Superior temporal gyrus (tissue), 1 donor: ENCODE measurements around the gene CDC7.

ENCODE experiments used
- DNase-seq: peaks from one replicate; pipeline ENCODE4 v3.0.0-alpha.2; 2016; ENCODE audit errors: extremely low spot score

CDC7 gene

DNA sequence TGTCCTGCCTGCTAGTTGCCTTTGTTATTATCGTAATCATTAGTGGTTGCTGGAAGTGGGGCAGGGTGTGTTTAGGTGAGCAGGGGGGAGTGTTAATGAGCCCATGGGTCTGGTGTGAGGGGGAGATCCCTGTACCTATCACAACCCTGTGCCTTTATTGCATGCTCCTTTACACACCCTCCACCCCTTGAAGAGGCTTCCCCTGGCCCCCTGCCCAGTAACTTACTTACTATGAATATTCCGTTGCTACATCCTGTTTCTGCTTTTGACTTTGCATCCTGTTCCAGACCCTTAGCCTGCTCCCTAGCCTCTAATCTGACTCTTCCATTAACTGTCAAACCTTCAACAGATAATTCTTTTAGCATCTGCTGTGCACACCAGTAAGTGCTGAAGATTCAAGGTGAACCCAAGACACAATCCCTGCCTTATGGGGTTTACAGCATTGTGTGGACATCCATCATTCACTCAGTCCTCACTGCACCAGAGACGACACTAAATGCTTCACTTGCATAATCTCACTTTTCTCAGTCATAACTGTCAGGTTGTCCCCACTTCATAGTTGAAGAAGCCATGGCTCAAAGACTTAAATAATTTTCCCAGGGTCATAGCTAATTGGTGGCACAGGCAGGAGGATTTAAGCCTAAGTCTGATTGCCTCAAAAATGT is 47.9 kb downstream of the CDC7 start:
- no peak for DNase-seq

DNA sequence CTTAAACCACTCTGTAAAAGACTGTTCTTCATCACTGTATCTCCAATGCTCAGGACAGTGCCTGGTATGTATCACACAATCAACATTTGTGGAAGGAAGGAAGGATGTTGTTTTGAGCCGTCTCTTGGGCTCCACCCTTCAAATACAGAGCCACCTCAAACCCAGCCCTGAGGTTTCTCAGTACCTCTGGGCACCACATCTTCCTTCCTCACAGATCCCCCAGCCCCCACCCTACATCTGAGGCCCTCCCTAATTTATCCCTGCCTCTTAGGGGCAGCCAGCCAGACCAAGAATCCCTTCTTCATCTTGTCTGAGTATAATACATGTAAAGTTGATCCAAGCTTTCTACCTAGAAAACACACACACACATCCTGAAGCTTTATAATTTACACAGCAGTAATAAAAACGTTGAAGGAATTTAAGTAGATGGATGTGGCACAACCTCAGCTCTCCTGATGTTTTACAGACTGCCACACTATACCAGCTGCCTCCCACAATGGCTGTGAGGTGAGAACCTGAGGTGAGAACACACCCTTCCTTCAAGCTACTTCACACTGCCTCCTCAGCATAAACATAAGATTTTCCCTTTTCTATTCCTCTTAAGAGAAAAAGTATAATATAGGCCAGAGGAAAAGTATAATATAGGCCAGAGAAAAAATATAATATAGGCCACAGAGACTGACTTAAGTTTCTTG is 48.5 kb downstream of the CDC7 start:
- no peak for DNase-seq

DNA sequence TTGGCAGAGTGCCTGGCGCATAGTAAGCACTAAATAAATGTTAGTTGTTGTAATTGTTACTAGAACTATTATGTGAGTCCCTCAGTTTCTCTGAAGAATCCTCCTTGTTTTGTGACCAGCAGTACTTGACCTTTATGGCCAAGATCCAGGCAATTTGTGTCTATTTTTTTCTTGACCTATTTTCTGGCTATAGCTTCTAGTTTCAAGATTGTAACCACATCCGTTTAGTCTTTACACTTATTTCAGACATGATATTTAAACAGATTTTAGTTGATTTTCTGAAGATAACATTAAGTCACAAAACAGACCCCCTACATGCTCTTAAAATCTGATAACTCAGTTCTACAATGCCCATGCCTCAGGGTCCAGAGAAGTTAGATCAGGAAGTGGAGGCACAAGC is 50.3 kb downstream of the CDC7 start:
- DNase-seq, result no peak

DNA sequence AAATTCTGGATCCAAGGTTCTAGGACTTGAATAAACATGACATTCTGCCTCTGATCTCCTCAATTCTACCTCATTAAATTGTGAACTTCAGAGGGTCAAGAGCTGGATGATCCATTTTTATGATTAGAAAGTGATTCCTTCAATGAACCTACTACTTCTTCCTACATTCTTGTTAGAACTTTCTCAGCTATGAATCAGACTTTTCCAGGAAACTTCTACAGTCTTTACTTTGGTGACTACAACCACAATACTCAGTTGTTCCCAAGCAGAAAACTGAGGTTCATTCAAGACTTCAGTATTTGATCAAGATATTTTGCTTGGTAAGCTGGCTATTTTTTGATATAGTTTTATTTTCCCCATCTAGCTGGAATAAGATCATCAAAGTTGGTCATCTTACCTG is 51.4 kb downstream of the CDC7 start:
- DNase-seq, result no peak

DNA sequence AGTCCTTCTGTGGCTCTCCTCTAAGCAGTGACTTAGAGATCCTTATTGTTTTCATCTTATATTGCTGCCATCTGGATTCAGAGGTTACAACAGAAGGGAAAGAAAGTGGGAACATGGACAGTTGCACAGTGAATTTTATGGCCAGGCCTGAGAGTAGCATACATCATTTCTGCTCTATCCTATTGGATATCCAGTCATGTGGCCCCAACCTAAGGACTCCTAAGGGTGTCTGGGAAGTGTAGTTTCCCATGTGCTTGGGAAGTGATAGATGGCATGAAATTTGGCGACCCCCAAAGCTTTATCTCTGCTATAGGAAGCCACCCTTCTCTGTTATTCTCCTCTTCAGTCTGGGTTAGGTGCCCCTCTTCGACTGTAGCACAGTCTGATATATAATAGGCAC is 51.9 kb downstream of the CDC7 start:
- DNase-seq, result no peak

DNA sequence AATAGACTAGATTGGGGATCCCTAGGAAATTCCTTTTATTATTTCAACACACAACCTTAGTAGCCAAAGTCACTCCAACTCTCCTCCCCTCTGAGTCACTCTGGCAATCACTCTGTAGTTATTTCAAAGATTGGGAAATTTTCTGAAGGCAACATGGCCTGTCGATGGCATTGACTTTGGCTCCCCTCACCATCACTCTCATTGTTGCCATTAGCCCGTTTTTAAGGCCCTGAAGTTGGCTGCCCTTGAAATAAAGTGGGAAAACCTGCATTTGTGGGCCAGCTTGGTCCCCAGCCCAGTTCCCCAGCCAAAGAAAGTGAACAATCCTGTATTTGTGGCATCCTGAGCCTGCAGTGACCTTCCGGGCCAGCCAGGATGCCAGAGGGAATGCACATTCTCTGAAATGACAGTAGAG is 52.5 kb downstream of the CDC7 start:
- DNase-seq, result no peak

DNA sequence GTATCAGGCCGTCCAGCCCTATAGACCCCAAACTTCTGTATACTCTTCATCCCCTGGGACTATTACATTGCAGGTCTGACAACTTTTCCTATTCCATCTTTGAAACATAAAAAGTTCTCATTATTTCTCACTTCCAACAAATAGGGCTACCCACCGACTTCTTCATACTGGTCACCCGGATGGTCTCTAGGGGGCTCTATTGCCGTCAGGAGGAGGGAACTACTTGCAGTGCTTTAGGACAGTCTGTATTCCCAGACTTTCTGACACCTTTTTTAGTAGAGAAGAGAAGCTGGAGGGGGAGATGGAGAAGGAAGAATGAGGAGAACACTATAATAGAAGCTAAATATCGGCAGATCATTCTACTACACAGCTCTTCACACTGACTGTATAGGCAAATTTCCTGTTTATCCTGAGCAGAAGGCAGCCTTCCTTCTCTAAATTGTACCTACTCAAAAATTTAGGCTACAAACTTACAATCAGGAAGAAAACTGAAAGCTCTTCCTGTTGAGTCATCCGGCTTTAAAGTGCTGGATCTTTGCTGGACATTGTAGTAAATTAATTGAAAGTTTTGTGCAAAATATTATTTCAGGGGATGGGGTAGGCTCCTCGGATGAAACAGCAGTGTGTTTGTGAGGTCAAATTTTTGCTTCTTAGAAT is 54.6 kb downstream of the CDC7 start:
- DNase-seq, result no peak

DNA sequence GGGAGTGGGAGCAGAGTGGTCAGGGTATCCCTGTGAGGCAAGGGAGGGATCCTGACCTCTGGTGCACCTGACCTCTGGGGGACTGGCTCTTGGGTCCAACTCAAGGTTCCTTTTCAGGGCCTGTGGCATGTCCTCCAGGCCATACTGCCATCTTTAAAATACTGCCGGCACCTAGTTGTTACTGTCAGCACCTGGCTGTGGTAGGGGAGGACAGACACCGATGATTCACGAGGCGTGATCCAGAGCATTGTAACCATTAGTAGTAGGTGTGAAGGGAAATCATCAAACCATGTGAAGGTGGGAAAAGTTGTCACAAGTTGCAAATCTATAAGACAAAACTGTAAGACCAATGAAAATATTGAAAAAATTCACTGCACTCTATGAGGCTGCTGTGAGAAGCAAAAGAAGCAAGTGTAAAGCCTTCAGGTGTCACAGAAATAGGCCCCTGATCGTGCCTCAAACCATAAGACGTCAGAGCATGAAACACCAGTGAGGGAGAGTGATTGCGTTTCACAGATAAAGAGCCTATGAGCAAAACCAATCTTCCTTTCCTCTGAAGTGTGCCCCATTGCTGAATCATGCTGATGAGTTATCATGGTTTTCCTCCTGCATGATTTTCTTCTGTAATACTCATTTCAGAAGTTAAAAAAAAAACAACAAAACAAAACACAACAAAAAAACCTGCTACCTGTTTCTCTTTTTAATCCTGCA is 55.3 kb downstream of the CDC7 start:
- DNase-seq, result no peak

DNA sequence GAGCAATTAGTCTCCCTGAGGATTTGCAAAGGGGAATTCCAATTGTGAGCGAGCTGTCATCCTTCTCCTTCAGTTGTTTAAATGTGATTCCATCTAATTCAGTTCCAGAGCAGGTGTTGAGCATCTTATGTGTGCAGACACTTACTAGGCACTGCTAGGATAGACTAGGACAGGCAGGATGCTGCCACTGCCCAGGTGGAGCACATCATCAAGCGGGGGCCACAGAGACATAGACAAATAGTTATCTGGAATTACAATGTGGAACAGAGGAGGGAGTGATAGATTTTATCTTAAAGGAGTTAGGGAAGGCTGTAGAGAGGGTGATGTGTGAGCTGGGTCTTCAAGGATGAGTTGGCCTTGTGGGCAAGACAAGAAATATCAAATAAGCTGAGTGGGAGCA is 55.9 kb downstream of the CDC7 start:
- DNase-seq, result no peak

DNA sequence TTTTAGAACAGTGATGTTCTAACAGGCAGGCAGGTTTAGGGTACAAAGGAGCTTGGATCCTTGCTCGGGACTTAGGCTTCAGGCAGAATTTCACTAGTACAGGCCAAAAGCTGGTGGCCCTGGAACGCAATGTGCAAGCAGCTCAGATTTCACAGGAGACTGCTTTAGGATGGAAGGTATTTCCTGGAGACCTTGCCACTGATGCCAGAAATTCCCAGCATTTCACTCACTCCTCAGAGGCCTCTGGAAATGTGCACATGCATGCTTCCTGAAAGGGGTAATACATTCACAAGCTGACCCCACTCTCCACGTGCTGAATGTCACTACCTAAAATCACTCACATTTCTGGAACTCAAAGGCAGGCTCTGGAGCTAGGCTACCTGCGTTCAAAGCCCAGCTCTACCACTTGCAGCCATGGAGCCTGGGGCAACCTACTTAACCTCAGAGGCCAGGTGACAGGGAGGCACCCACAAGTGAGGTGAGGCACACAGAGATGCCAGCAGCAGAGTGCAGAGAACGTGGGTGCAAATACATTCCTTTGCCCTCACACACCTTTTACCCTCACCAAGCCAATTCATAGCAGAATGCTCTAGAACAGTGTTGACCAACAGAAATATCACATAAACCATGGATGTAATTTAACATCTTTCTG is 56.5 kb downstream of the CDC7 start:
- no peak for DNase-seq

DNA sequence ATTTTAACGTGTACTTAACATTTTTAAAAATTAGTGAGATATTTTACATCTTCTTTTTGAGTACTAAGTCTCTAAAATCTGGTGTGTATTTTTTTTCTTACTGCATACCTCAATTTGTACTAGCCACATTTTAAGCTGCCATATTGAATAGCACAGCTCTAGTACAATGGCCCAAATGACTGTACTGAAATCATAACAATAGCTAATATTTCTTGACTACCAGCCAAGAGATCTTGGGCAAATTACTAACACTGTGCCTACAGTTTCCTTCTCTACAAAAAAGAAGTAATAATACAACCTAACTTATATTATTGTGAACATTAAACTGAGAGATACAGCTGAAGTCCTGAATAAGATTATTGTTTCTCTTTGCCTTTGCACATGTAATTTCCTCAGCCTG is 57.2 kb downstream of the CDC7 start:
- DNase-seq, result no peak

DNA sequence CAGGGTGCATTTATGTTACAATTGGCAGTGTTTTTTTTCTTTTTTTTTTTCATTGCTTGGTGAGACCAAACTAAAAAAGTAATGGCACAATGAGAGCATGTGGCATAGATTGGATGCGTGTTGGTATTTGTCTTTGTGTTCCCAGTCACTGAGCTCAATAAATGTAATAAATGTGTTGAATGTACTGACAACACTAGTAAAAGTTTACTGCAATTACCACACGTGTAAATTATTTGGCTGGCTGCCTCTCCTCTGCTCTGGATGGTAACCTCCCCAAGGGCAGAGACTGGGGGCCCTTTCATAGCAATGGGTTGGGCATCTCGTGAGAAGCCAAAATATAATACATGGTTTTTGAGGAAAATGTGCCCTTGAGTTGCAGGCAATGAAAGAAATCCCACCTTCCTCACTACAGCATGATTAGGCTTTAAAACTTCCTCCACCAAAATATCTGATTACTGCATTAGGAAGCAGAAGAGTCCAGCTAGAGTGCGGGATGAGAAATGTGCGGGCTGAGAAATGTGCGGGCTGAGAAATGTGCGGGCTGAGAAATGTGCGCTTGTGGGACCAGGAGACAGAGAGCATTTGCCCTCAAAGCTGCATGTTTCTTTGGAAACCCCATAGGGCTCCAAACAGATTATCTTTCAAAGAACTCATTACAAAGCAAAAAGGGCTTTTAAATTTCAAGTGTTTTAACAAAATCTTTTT is 58.5 kb downstream of the CDC7 start:
- no peak for DNase-seq

DNA sequence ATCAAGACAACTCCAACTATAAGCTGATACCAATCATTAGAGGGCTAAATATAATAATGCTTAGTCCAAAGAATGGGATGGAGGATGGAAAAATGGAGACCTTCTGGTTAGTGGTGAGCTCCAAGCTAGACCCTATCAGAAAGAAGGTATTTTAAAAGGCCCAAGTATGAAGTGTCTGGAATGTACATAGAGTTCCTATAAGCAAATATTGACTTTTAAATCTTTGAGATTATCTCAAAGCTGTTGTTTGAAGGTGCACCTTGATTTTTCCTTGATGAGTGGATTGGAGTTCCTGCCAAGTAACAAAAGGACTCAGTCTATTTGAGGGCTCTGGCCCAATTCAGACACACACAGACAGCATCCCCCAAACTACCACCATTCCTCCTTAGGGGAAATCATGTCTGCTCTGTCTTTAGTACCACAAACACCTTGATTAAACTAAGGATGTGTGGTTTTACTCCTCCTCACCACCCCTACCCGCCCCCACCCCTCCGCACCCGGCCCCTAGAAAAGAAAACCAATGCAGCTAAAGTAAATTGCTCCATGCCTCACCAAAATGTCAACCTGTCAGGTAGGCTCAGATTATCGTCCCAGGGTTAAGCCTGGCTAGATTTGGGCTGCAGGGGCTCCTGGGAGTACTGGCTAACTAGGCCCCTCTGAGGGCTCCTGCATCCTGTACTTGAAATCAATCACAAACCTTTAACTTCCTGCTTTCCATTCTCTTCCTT is 59.4 kb downstream of the CDC7 start:
- no peak for DNase-seq

DNA sequence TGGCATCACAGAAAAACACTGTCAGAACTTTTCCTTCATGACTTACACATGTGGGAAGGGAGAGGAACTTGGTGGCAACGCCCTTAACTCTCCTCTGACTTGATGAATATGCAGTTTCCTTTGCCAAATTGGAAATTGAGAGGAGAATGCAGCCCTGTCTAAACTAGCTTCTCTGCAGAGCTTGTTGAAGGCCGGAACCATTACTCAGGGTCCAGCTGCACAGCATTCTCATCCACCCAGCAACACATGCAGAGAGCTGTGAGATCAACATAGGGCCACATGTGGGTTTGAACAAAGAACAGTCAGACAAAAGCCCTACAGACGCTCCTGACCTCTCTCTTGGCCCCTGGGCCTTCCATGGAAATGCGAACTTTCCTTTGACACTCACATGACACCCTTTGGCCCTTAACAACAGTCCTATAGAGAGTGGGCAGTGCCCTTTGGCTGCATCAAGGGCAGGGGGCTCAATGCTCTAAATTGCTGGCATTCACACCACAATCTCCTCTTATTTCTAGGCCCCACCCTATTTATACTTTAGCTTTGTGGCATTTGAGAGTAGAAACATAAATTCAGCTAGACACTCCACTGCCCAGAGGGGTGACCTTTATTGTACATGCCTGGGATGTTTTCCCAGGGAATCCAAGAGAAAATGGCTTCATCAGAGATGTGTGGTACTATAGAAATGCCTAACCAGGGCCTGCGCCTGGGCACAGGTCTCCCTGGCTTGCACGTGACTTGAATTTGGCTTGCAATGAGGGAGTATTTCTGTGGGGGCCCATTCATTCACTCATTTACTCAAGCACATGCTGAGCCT is 64.4 kb downstream of the CDC7 start:
- no peak for DNase-seq

DNA sequence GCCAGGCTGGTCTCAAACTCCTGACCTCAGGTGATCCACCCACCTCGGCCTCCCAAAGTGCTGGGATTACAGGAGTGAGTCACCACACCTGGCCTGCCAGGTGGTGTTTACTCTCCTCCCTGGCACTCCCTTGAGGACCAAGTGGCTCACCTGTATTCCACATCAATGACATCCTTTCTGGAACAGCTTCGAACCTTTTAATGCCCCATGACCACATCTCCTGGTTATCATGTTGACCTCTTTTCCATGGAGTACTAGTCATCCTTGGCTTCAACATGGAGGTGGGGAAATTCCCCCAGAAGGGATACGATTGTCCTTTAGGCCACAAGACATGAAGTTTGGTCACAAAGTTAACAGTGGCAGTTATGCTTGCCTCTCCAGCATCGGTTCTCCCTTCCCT is 66.9 kb downstream of the CDC7 start:
- no peak for DNase-seq

DNA sequence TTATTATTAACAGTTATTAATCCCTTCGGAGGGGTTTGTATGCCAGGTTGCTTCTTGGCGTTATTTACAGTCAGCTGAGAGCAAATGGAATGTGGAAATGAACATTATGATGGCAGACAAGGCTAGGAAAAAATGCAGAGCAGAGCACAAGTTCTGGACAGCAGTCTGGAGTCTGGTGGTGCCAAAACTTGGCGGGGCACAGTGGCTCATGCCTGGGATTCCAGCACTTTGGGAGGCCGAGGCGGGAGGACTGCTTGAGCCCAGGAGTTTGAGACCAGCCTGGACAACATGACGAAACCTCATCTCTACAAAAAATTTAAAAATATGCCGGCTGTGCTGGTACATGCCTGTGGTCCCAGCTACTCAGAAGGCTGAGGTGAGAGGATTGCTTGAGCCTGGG is 67.6 kb downstream of the CDC7 start:
- no peak for DNase-seq

DNA sequence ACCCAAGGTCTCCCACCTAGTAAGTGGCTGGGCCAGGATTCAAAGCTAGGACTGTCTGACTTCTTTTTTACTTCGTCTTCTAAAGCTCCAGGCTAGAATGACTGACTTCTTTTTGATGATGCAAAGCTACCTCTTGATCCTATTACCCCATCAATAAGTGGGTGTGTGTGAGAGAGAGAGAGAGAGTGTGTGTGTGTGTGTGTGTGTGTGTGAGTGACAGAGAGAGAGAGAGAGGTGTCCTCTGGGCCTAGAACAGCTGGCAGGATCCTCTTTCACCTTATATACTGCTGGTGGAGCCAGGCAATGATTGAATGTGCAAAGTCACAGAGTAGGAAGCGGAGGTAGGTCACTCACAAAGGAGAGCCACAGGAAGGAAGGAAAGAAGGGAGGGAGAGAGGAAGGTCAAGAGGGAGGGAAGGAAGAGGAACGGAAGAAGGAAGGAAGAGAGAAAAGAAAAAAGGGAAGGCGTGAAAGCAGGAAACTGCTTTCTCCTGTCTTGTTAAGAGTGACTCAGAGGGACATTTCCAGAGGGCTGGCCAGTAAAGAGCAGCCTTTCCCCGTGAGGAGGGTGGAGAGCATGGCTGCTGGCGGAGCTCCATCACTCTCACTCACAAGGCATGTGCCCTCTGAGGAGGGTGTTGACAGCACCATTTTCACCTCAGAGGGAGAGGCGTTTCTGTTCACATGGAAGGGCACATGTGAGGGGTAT is 68.9 kb downstream of the CDC7 start:
- DNase-seq, result no peak

DNA sequence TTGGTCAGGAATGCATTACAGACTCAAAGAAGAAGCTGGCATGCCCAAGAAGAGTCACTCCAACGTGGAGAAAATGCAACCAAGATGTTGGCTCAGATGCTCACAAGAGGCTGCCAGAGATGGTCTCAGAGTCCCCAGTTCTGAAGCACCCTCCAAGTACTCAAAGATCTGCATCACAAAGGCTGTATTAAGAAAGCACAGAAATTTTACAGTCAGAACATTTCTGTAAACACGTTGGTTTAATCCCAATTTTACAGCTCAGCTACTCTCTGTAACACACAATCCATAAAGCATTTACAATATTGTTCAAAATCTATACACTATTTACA is 69.4 kb downstream of the CDC7 start:
- DNase-seq, result no peak

DNA sequence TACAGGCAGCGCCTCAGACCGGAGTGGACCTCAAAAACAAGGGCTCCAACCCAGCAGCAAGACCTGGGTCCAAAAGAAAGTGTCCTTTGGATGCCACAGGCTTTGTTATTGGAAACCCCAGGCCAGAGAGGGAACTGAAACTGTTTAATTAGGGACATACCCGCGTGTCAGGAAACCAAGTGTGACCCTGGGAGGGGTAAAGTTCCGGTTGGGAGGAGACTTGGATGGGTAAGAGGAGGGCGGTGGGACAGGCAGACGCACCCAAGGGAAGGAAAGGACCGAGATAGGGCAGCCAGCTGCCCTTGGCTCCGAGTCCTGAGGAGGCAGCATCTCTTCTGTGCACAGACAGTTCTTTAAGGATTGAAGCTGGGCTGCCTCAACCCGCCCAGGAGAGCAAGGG is 71.4 kb downstream of the CDC7 start:
- no peak for DNase-seq
